HG02973 (cell line): ENCODE data around the gene ZNF648.
"Not testable (repeated sequence)": the region's sequence is repeated elsewhere in the genome, so short reads cannot be mapped to it uniquely, and the experiment has no call there.

Source experiments
- ATAC-seq: cut with Tn5 transposase; IDR thresholded peaks from one replicate; pipeline ENCODE4 v1.9.1; 2021; ENCODE audit warnings: moderate library complexity; ENCODE audit not compliant: unreplicated experiment

ZNF648 gene

GRCh38 chr1:182061594-182061993, at the start of gene ZNF648:
TSS of gene ZNF648 (minus strand) at chr1:182061712. CDS start at chr1:182058010, 3,702 bp downstream.
- no peak for ATAC-seq

DNA sequence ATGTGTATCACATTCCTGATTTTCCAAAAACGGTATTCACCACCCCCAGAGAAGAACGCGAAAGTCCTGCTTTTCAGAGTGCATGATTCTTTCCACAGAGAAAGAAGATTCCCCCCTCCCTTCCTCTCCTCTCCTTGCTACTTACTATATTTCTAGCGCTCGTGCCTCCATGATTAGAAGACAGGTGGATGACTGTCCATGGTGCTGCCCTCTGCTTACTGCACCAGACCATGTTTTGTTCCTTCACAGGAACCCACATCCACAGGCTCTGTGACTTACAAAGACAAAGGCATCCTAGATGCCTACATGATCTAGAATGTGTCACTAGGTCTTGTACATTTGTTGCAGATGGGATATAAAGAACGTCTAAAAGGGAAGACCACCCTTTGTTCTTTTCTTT, 49.1 kb upstream of the ZNF648 start:
- no peak for ATAC-seq

DNA sequence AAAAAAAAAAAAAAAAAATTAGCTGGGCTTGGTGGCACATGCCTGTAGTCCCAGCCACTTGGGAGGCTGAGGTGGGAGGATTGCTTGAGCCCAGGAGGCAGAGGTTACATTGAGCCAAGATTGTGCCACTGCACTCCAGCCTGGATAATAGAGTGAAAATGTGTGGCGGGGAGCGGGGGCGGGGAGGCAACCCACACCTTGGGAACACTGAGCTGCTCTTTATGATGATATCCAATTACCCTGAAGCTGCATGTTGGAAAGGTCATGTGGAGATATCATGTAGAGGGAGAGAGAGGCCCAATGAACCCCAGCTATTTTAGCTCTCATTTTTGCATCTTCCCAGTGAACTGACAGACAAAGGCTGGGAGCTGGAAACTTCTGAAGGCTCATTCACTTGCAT, 48.3 kb upstream of the ZNF648 start:
- no peak for ATAC-seq

- ATAC-seq, result no peak
These were observed 45.7 kb upstream of the ZNF648 start for GRCh38 chr1:182107209-182107608.

GRCh38 chr1:182102043-182102416, 40.5 kb upstream of the ZNF648 start:
- ATAC-seq, result no peak

DNA sequence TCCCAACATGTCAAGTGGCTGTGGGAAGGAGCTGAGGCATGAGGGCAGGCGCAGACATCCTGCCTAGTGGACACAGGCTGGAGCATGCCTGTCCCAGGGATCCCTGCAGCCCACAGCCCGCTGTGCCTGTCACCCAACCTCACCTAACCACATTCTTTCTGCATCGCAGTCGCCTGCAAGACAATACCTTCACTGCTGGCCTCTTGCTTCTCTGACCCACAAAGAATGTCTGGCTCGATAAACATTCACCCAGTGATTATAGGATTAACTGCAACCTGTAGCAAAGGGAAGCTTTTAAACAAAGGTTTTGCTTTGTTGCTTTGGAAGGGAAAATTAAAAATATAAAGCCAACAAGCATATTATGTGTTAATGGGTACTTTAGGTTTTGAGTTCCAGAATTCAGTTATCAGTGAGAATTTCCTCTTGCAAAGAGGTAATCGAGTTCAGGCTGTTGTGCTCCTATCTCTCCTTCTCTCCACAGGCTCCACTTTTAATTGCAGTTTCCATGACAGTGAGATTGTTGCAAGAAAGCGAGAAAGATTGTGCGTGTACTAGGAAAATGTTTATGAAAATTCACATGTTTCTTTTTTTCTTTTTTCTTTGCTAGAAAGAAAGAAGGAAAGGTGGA, 40.0 kb upstream of the ZNF648 start:
- no peak for ATAC-seq

DNA sequence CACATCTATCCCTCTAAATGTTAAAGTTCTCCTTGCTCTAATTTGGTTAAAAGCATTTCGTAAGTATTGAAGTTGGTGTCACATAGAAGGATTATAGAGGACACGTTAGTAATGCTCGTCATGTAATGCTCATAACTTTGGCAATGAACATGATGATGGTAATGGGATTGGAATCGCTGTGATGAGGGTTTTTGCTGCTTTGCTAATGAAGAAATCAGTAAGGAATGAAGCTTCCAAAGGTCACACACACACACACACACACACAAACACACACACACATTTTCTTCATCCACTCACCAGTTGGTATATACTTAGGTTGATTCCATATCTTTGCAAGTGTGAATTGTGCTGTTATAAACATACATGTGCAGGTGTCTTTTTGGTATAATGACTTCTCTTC, 36.8 kb upstream of the ZNF648 start:
- ATAC-seq, result no peak

DNA sequence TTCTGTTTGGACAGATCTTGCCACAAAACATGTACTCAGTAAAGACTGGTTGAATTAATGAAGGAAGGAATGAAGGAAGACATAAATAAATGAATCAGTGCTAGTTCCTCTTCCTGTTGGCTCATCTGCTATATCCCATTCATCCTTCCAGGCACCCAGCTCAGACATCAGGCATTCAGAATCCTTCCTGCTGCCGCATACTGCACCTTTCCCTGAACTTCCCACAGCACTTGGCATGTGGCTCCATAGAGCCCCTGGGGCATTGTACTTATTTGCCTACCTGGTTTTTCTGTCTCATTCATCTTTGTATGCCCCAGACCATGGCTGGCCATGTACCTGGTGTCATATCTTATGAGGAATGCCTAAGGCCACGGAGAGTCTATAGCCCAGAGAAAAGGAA, 34.4 kb upstream of the ZNF648 start:
- no peak for ATAC-seq

GRCh38 chr1:182094514-182095005, 33.0 kb upstream of the ZNF648 start:
- not testable (repeated sequence) for ATAC-seq

DNA sequence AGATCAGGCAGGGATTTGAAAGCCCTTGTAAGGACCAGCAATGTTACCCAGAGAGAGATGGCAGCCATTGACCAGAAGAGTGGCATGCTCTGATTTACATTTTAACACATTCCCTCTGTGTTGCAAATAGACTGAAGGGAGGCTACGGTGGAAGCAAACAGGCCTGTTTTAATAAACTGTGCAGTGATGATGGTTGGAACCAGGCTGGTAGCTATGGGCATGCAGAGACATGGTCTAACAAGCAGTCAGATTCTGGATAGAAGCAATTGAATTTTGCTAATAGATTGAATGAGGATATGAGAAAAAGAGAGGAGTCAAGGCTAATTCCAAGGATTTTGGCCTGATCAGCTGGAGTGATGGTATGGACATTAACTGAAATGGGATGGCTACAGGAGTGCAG, 32.3 kb upstream of the ZNF648 start:
- ATAC-seq, result no peak

- ATAC-seq, result no peak
These were observed 30.8 kb upstream of the ZNF648 start for GRCh38 chr1:182092336-182092735.

DNA sequence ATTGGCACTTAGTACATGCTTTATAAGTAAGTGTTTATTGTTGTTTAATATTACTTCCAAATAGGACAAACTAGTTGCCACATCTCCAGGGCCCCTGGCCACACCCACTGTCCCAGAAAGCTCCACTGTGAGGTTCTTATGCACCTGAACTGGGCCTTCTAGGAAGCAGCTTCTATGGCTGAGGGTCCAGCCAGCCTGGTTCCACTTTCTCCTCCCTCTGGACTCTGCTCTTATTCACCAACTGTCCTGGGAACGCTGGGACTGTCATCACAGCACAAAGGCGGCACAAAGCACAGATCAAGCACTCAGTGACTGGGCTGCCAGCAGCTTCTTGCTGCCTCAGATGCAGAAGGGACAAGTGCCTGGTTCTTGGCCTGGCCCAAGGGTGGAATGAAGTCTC, 29.6 kb upstream of the ZNF648 start:
- no peak for ATAC-seq

- no peak for ATAC-seq
These were observed 26.3 kb upstream of the ZNF648 start for GRCh38 chr1:182087719-182088350.

GRCh38 chr1:182087304-182087703, 25.8 kb upstream of the ZNF648 start:
- ATAC-seq, result no peak

DNA sequence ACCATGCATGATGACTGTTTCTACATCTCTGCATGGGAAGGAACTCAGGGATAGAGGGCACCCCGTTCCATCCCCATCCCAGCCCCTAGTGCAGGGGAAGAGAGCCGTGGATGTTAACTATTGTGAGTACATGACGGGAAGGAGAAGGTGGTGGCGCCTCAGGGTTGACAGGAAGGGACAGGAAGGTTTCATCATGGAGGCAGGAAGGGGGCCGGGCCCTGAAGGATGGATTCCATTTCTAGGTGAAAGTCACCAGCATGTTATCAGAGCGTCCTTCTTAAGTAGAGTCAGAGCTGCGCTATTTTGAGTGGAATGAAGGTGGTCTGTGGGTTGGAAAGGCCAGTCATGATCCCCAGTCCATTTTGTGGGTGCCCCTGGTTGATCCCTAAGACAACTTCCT, 25.1 kb upstream of the ZNF648 start:
- ATAC-seq, result no peak

GRCh38 chr1:182086136-182086535, 24.6 kb upstream of the ZNF648 start:
- ATAC-seq, result no peak

DNA sequence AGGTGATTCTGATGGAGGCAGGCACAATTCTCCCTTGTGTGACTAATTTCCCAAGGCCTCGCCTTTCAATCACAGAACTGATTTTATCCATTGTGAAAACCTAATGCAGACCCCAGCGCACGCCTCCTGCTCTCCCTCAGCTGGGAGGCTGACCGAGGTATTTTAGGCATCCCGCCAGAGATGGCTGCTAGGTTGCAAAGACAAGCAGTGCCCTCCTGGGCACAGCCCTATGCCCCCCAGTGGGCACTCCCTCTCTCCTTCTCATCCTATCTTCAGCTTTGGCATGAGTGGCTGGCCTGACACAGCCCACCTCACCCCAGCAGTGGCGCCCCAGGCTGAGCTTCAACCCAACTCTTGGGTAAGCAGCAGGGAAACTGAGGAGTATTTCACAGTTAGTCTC, 24.2 kb upstream of the ZNF648 start:
- ATAC-seq, result no peak

DNA sequence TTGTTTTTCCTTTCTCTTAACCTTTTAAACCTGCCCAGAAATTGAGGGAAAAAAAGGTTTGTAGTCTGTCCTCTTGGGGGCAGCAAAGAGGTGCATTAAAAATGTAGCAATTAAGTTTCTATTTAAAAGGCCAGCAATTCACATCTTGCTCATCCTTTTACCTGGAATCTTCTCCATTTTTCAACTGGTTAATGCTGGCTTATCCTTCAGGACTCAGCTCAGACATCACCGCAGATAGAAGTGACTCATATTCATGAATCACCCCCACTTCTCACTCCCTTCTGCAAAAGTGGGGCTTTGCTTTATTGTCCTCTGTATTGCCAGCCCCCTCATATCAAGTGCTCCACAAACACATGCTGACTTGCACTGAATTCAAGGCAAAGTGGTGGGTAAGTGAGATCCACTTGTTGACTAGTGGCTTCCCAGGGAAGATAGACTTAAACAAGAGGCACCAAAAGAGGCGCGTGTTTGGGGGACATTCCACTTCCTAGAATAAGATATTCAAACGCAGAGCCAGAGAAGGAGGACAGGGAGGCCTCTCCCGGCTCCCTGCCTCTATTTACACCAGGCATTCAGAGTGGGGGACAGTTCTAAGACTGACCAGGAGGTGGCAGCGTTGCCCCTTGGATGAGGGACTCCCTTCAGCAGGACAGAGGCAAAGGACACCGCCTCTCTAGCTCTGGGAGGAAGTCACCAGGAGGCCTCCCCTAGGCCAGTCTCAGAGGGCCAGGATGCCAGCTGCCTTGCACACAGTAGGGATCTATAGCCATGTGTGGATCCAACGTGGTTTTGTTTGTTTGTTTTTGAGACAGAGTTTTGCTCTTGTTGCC, 23.2 kb upstream of the ZNF648 start:
- peak; percentile 65 for ATAC-seq

- no peak for ATAC-seq
These were observed 22.5 kb upstream of the ZNF648 start for GRCh38 chr1:182083851-182084486.

GRCh38 chr1:182080955-182081582, 19.6 kb upstream of the ZNF648 start:
- ATAC-seq, result no peak

DNA sequence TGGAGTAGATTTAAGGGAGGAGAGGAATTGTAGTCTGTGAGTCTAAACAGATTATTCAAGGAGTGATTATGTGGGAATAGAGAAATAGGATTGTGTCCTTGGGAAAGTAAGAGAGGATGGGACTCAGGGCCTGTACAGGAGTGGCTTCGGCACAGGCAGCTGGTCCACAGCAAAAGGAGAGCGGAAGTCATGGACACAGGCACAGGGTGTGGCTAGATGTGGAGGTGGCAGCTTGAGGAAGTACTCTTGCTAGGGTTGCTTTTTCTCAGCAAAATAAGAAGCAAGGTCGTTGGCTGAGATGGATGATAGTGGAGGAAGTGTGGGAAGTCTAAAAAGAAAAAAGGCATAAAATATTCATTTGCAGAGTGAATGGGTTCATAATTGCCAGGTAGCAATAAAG, 18.5 kb upstream of the ZNF648 start:
- ATAC-seq, result no peak
